PC-3 (cell line): ENCODE data around the gene SLC1A5. TPM values are rescaled to one million over a fixed set of nuclear protein-coding genes. Genes with fewer than 3 reads are reported as not detected.
A peak's percentile ranks its signal among the peaks of the same experiment; 100 is the strongest.

Source experiments
- ATAC-seq: fragments of 200-7000 bp; cut with Tn5 transposase; 2 replicates; pipeline ENCODE4 v1.9.1; 2020; ENCODE audit warnings: mild to moderate bottlenecking, moderate library complexity
- BruUV-seq: library from RNA; stranded (reverse); fragments of 400-500 nt; replicated peaks from 2 replicates; lab custom pipeline; 2021; lab: Mats Ljungman, UMichigan
- CTCF ChIA-PET: fragments of 300-600 bp; sonication (Branson Sonifier 250); formaldehyde crosslinking; loops from one replicate; lab custom pipeline; 2022; ENCODE audit warnings: antibody characterized with exemption; lab: Charles Lee
- POLR2A ChIA-PET: fragments of 300-600 bp; sonication (Branson Sonifier 250); formaldehyde crosslinking; loops from one replicate; lab custom pipeline; 2022; ENCODE audit warnings: antibody characterized with exemption; ENCODE audit not compliant: unreplicated experiment; lab: Charles Lee
- DNase-seq: peaks from one replicate; pipeline ENCODE4 v3.0.0-alpha.2; 2015
- H2AFZ ChIP-seq: fragments of 300-600 bp; sonication (generic); 2 replicates; pipeline ENCODE4 v1.6.0; 2016; ENCODE audit warnings: antibody characterized with exemption, low read length
- H3F3A ChIP-seq: fragments of 300-600 bp; sonication (generic); one replicate; pipeline ENCODE4 v1.6.0; 2017; ENCODE audit warnings: antibody characterized with exemption, low read length, control low read depth, mild to moderate bottlenecking; ENCODE audit not compliant: unreplicated experiment
- H3K27ac ChIP-seq: fragments of 300-600 bp; sonication (generic); 2 replicates; pipeline ENCODE4 v1.5.1; 2016; ENCODE audit warnings: mild to moderate bottlenecking, low read length
- H3K27me3 ChIP-seq: fragments of 300-600 bp; sonication (generic); 2 replicates; pipeline ENCODE4 v1.6.1; 2016; ENCODE audit warnings: low read length, mixed read lengths
- H3K36me3 ChIP-seq: fragments of 300-600 bp; sonication (generic); 2 replicates; pipeline ENCODE4 v1.6.1; 2016; ENCODE audit warnings: low read depth, mixed run types, low read length, mixed read lengths
- H3K4me1 ChIP-seq: fragments of 300-600 bp; sonication (generic); 2 replicates; pipeline ENCODE4 v1.5.1; 2016; ENCODE audit warnings: low read length; ENCODE audit not compliant: insufficient read depth
- H3K4me2 ChIP-seq: fragments of 300-600 bp; sonication (generic); 2 replicates; pipeline ENCODE4 v1.6.0; 2016; ENCODE audit warnings: low read length
- H3K4me3 ChIP-seq: fragments of 300-600 bp; sonication (generic); 2 replicates; pipeline ENCODE4 v1.5.1; 2016; ENCODE audit warnings: mild to moderate bottlenecking, low read length, mixed read lengths
- H3K79me2 ChIP-seq: fragments of 300-600 bp; sonication (generic); 2 replicates; pipeline ENCODE4 v1.6.1; 2017; ENCODE audit warnings: low read length, mixed read lengths
- H3K9ac ChIP-seq: fragments of 300-600 bp; sonication (generic); 2 replicates; pipeline ENCODE4 v1.6.0; 2016; ENCODE audit warnings: mild to moderate bottlenecking, low read length
- H3K9me2 ChIP-seq: fragments of 300-600 bp; sonication (generic); replicated peaks from 2 replicates; pipeline ENCODE4 v1.6.1; 2016; ENCODE audit warnings: mixed run types, low read length, mixed read lengths
- H3K9me3 ChIP-seq: fragments of 300-600 bp; sonication (generic); 2 replicates; pipeline ENCODE4 v1.6.1; 2016; ENCODE audit warnings: low read length, mixed read lengths
- H4K20me1 ChIP-seq: fragments of 300-600 bp; sonication (generic); 2 replicates; pipeline ENCODE4 v1.6.1; 2016; ENCODE audit warnings: low read length, mixed read lengths
- EZH2 ChIP-seq: fragments of 300-600 bp; sonication (generic); IDR thresholded peaks from one replicate; pipeline ENCODE4 v1.6.1; 2017; ENCODE audit warnings: antibody characterized with exemption, mild to moderate bottlenecking, low read length; ENCODE audit not compliant: unreplicated experiment
- EZH2phosphoT487 ChIP-seq: fragments of 300-600 bp; sonication (generic); IDR thresholded peaks from 2 replicates; pipeline ENCODE4 v1.6.1; 2018; ENCODE audit warnings: mild to moderate bottlenecking, antibody characterized with exemption, low read length, borderline replicate concordance
- intact Hi-C: fragments of 100-400 bp; cut with micrococcal nuclease; formaldehyde crosslinking; loops from 2 replicates; pipeline ENCODE4 v1.9.0; 2023
- total RNA-seq: library from RNA; depleted of rRNA; stranded (reverse); fragments of >200 nt; gene quantifications from 2 replicates; pipeline ENCODE4 v1.2.3, GENCODE V29; 2014
- TF ChIP-seq, protein P1 (sequence below): fragments of 300-600 bp; sonication (generic); conservative IDR thresholded peaks from 2 replicates; pipeline ENCODE4 v1.5.1; 2017; ENCODE audit warnings: antibody characterized with exemption, low read depth, mild to moderate bottlenecking, low read length

The SLC1A5 gene
- total RNA-seq, 1 experiment from 2014 or later: 97.4 TPM

DNA sequence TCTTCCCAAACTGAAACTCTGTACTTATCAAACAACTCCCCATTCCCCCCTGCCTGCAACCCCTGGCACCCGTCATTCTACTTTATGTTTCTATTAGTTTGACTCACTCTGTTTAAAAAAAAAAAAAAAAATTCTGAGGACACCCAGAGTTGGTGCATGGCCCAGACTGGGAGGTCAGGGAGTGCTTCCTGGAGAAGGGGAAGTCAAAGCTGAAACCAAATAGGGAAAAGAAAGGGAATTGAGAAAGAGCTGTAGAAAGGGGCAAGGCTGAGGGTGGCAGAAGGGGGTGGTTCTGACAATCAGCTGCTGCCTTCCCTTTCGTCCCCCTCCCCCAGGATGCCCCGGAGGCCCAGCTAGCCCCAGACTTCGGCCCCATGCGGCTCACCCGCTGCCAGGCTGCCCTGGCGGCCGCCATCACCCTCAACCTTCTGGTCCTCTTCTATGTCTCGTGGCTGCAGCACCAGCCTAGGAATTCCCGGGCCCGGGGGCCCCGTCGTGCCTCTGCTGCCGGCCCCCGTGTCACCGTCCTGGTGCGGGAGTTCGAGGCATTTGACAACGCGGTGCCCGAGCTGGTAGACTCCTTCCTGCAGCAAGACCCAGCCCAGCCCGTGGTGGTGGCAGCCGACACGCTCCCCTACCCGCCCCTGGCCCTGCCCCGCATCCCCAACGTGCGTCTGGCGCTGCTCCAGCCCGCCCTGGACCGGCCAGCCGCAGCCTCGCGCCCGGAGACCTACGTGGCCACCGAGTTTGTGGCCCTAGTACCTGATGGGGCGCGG is 33.1 kb downstream of the SLC1A5 start:
- ATAC-seq (no peak; the same call in 1 of the 2 replicates), DNase-seq (no peak)
- ChIA-PET CTCF (no interaction called here), POLR2A (no interaction called here)
- no peaks in the 10 kb centered on the region for H3K9me2 ChIP-seq
- H3K9me3 ChIP-seq: no peaks in the 10 kb centered on the region
- intact Hi-C loops: no loop called here
- no peak overlapping the region for H2AFZ ChIP-seq
- BruUV-seq: no TSS peak
- H3K4me3 ChIP-seq: no peak overlapping the region
- no peaks in the 10 kb centered on the region for H3K79me2 ChIP-seq
- no peak overlapping the region for H3K4me2 ChIP-seq
- no peaks in the 10 kb centered on the region for H4K20me1 ChIP-seq
- H3K36me3 ChIP-seq: no peaks in the 10 kb centered on the region
- H3K27ac ChIP-seq: no peak overlapping the region
- H3F3A ChIP-seq: no peaks in the 10 kb centered on the region
- H3K4me1 ChIP-seq: no peaks in the 10 kb centered on the region
- TF ChIP-seq EZH2 (no peak), EZH2phosphoT487 (no peak)
- TF ChIP-seq, protein P1, sequence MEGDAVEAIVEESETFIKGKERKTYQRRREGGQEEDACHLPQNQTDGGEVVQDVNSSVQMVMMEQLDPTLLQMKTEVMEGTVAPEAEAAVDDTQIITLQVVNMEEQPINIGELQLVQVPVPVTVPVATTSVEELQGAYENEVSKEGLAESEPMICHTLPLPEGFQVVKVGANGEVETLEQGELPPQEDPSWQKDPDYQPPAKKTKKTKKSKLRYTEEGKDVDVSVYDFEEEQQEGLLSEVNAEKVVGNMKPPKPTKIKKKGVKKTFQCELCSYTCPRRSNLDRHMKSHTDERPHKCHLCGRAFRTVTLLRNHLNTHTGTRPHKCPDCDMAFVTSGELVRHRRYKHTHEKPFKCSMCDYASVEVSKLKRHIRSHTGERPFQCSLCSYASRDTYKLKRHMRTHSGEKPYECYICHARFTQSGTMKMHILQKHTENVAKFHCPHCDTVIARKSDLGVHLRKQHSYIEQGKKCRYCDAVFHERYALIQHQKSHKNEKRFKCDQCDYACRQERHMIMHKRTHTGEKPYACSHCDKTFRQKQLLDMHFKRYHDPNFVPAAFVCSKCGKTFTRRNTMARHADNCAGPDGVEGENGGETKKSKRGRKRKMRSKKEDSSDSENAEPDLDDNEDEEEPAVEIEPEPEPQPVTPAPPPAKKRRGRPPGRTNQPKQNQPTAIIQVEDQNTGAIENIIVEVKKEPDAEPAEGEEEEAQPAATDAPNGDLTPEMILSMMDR: no peak
- no peak overlapping the region for H3K9ac ChIP-seq
- no peaks in the 10 kb centered on the region for H3K27me3 ChIP-seq

DNA sequence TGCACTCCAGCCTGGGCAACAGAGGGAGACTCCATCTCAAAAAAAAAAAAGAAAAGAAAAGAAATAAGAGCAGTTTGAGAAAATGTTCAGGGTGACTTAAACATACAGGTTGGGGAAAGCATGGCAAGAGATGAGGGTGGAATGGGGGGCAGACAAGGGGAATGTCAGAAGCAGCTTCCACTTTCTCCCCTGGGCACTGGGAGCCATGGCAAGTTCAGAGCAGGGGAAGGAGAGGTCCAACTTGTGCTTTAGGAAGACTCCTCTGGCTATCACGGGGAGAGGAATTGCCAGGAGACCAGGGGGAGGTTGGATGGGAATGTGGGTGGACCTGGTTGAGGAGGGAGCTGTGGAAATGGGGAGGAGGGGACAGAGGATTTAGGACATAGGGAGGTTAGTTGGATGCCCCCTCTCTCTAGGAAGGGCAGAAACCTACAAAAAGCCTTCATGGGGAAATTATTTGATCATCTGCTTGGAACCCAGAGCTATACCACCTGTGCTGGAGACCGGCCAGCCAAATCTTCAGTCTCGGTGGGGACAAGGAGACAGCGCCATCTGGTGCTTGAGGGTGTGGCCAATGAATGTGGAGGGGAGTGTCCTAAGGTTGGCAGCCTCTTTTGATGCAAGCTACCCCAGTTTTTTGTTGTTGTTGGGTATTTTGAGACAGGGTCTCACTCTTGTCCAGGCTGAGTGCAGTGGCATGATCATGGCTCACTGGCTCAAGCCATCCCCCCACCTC is 34.8 kb downstream of the SLC1A5 start:
- DNase-seq: peak; percentile 51

More for the DNA sequence above, 34.8 kb downstream of the SLC1A5 start:
- no peak overlapping the region for H3K4me2 ChIP-seq
- TF ChIP-seq, protein P1: peak; percentile 63
- TF ChIP-seq EZH2phosphoT487: no peak
- H3K9me2 ChIP-seq: no peaks in the 10 kb centered on the region
- intact Hi-C loops: no loop called here
- H4K20me1 ChIP-seq: no peaks in the 10 kb centered on the region
- BruUV-seq: no TSS peak
- ChIA-PET POLR2A (no interaction called here), CTCF (interaction anchor here (0.7 to 0.8 kb wide), 3 partner anchors 20 to 136 kb away, joined by 3 to 4 read pairs (median 4); no protein-coding TSS in a partner anchor)
- no peak overlapping the region for H3K4me3 ChIP-seq
- no peak for ATAC-seq
- no peaks in the 10 kb centered on the region for H3K9me3 ChIP-seq
- H3F3A ChIP-seq: no peaks in the 10 kb centered on the region
- H3K27me3 ChIP-seq: no peaks in the 10 kb centered on the region
- H3K4me1 ChIP-seq: no peaks in the 10 kb centered on the region
- H2AFZ ChIP-seq: no peak overlapping the region
- no peaks in the 10 kb centered on the region; the same call in 1 of the 2 replicates for H3K36me3 ChIP-seq
- H3K9ac ChIP-seq: no peak overlapping the region
- no peaks in the 10 kb centered on the region for H3K79me2 ChIP-seq
- H3K27ac ChIP-seq: no peak overlapping the region
